Ascending aorta (tissue), 2 donors: ENCODE data around the gene EPN2. TPM values are rescaled to one million over a fixed set of nuclear protein-coding genes. Genes with fewer than 3 reads are reported as not detected.

Source experiments
- DNase-seq, 2 donors: peaks; one replicate each; pipeline ENCODE4 v3.0.0-alpha.2; 2019; ENCODE audit warnings: low spot score in 2 of 2
- H3K27ac ChIP-seq, 2 donors: fragments of 200-600 bp; sonication (generic); one replicate each; pipeline ENCODE4 v1.5.1; 2016 to 2017; ENCODE audit warnings: mild to moderate bottlenecking in 1 of 2
- H3K27me3 ChIP-seq: fragments of 200-600 bp; sonication (generic); one replicate; pipeline ENCODE4 v1.5.1; 2017
- H3K36me3 ChIP-seq, 2 donors: fragments of 200-600 bp; sonication (generic); one replicate each; pipeline ENCODE4 v1.5.1; 2016
- H3K4me1 ChIP-seq, 2 donors: fragments of 200-600 bp; sonication (generic); one replicate each; pipeline ENCODE4 v1.5.1; 2016 to 2017; ENCODE audit warnings: mild to moderate bottlenecking in 1 of 2
- H3K4me3 ChIP-seq, 2 donors: fragments of 200-600 bp; sonication (generic); one replicate each; pipeline ENCODE4 v1.5.1; 2016 to 2017; ENCODE audit warnings: mild to moderate bottlenecking in 1 of 2
- H3K9me3 ChIP-seq, 2 donors: fragments of 200-600 bp; sonication (generic); one replicate each; pipeline ENCODE4 v1.5.1; 2016
- CTCF ChIP-seq, 3 experiments: fragments of 200-600 bp in 2 of 3; fragments of 450-650 bp in 1 of 3; sonication (generic) in 2 of 3; IDR thresholded peaks; one replicate each; pipeline ENCODE4 v1.5.1; 2016 to 2019; ENCODE audit warnings: antibody characterized with exemption in 3 of 3, mild to moderate bottlenecking in 1 of 3, moderate library complexity in 1 of 3
- intact Hi-C: fragments of 100-400 bp; cut with DNase I; formaldehyde crosslinking; loops from one replicate; pipeline ENCODE4 v1.15.1; 2023
- total RNA-seq: library from RNA; depleted of rRNA; stranded (reverse); fragments of >200 nt; gene quantifications from one replicate; pipeline ENCODE4 v1.1.0, GENCODE V29; 2016

Gene EPN2
- total RNA-seq, 1 donor from 2014 or later = 51.0 TPM

- Histone ChIP-seq H3K27me3 (no peaks in the 10 kb centered on the region), H3K4me3 (no peak overlapping the region), H3K9me3 (no peaks in the 10 kb centered on the region), H3K36me3 (peaks cover 1 to 3% of the 10 kb centered on the region in 2 donors), H3K27ac (peak overlapping the region in 1 of 2 donors; percentile 60), H3K4me1 (peaks cover 3 to 22% of the 10 kb centered on the region in 2 donors)
- DNase-seq = no peak
- intact Hi-C loops = no loop called here
- TF ChIP-seq CTCF (IDR thresholded peaks at IDR 0.05) = no peak
Measured at GRCh38 chr17:19288453-19288852, 51.3 kb downstream of the EPN2 start.

GRCh38 chr17:19290066-19290705 is 53.0 kb downstream of the EPN2 start:
- intact Hi-C loops = no loop called here
- TF ChIP-seq CTCF (IDR thresholded peaks at IDR 0.05) = no peak
- DNase-seq = no peak
- H3K36me3 ChIP-seq = no peaks in the 10 kb centered on the region
- no peak overlapping the region for H3K4me3 ChIP-seq
- no peaks in the 10 kb centered on the region for H3K9me3 ChIP-seq
- no peaks in the 10 kb centered on the region for H3K27me3 ChIP-seq
- H3K27ac ChIP-seq = no peak overlapping the region
- peaks cover 3 to 22% of the 10 kb centered on the region in 2 donors for H3K4me1 ChIP-seq

- Histone ChIP-seq H3K27me3 (no peaks in the 10 kb centered on the region), H3K9me3 (no peaks in the 10 kb centered on the region), H3K4me1 (peaks cover 3 to 14% of the 10 kb centered on the region in 2 donors), H3K27ac (no peak overlapping the region), H3K4me3 (no peak overlapping the region), H3K36me3 (no peaks in the 10 kb centered on the region)
- no peak for DNase-seq
- no peak for TF ChIP-seq CTCF (IDR thresholded peaks at IDR 0.05)
- intact Hi-C loops = no loop called here
Measured at GRCh38 chr17:19291646-19292376, 54.6 kb downstream of the EPN2 start.

GRCh38 chr17:19292377-19292711 is 55.2 kb downstream of the EPN2 start:
- intact Hi-C loops = no loop called here
- no peak for DNase-seq
- TF ChIP-seq CTCF (IDR thresholded peaks at IDR 0.05) = no peak
- Histone ChIP-seq H3K4me1 (peaks cover 0 to 8% of the 10 kb centered on the region in 2 donors), H3K27ac (no peak overlapping the region), H3K27me3 (no peaks in the 10 kb centered on the region), H3K36me3 (no peaks in the 10 kb centered on the region), H3K9me3 (no peaks in the 10 kb centered on the region), H3K4me3 (no peak overlapping the region)

- no peaks in the 10 kb centered on the region for H3K27me3 ChIP-seq
- no peak for DNase-seq
- intact Hi-C loops = no loop called here
- no peak overlapping the region for H3K4me3 ChIP-seq
- H3K4me1 ChIP-seq = peaks cover 0 to 8% of the 10 kb centered on the region in 2 donors
- H3K36me3 ChIP-seq = no peaks in the 10 kb centered on the region
- no peaks in the 10 kb centered on the region for H3K9me3 ChIP-seq
- TF ChIP-seq CTCF (IDR thresholded peaks at IDR 0.05) = no peak
- no peak overlapping the region for H3K27ac ChIP-seq
Measured at GRCh38 chr17:19294443-19294842, 57.3 kb downstream of the EPN2 start.
